Motor neuron (in vitro differentiated cells): ENCODE data around the gene MAP2K3. TPM values are rescaled to one million over a fixed set of nuclear protein-coding genes. Genes with fewer than 3 reads are reported as not detected.
A peak's percentile ranks its signal among the peaks of the same experiment; 100 is the strongest.

ENCODE experiments used
- ATAC-seq, 8 experiments: fragments of 200-7000 bp; cut with Tn5 transposase; replicated peaks in 6 of 8; 2 replicates each; pipeline ENCODE4 v1.8.0; 2021; ENCODE audit warnings: mild to moderate bottlenecking in 8 of 8, moderate library complexity in 8 of 8
- H3K27ac ChIP-seq, 2 donors: fragments of 250-450 bp; sonication (Bioruptor Pico); 2 replicates each; pipeline ENCODE4 v1.9.0; 2021; ENCODE audit warnings: antibody characterized with exemption in 2 of 2, mild to moderate bottlenecking in 2 of 2, moderate library complexity in 1 of 2
- H3K4me1 ChIP-seq, 2 donors: fragments of 250-450 bp; sonication (Bioruptor Pico); replicated peaks in 1 of 2; 2 replicates each; pipeline ENCODE4 v1.6.1; 2021; ENCODE audit warnings: antibody characterized with exemption in 2 of 2, mild to moderate bottlenecking in 2 of 2, moderate library complexity in 1 of 2
- H3K4me3 ChIP-seq, 5 donors: fragments of 250-450 bp; sonication (Bioruptor Pico); 2 replicates each; pipeline ENCODE4 v1.9.0; 2021; ENCODE audit warnings: antibody characterized with exemption in 5 of 5, mild to moderate bottlenecking in 5 of 5, moderate library complexity in 4 of 5
- WGBS, 10 experiments: fragments of 450-650 bp; shearing (Covaris generic); methylation state at CpG; one replicate each; pipeline ENCODE4 v1.0.0; 2022; 5-methylcytosine and 5-hydroxymethylcytosine counted together
- in situ Hi-C, 9 experiments: fragments of 400-800 bp; cut with MboI; loops; one replicate each; pipeline ENCODE4 v1.15.0; 2021; ENCODE audit warnings: low sequenced_read_pairs in 9 of 9, low pct_unique_long_range_greater_than_20kb in 2 of 9; ENCODE audit not compliant: unreplicated experiment in 9 of 9
- total RNA-seq, 8 experiments: library from RNA; unstranded; fragments of 300-600 nt; gene quantifications; 2 replicates each; pipeline versions ENCODE4 v1.2.3 to v1.2.4, GENCODE V29; 2022

Gene MAP2K3
- total RNA-seq, 8 experiments from 2014 or later: 3.8 to 41.7 (median 6.7) TPM

GRCh38 chr17:21278450-21279197 is 5.9 kb upstream of the MAP2K3 start:
- no peak for ATAC-seq
- Histone ChIP-seq H3K27ac (no peak overlapping the region), H3K4me1 (peaks cover 3% of the 10 kb centered on the region in 2 donors), H3K4me3 (no peak overlapping the region)
- 53 to 79% (median 69%) methylated on average over 2 to 6 of the region's 8 CpGs; no CpG with 5 or more reads in 4 of the 10 experiments for WGBS, 10 experiments
- in situ Hi-C loops: loop anchor here in 1 of 9 experiments (25.0 kb wide), 1 partner anchor 234 kb away; no protein-coding TSS in a partner anchor

- in situ Hi-C loops: loop anchor here in 1 of 9 experiments (25.0 kb wide), 1 partner anchor 233 kb away; no protein-coding TSS in a partner anchor
- no peak for ATAC-seq
- peaks cover 3% of the 10 kb centered on the region in 2 donors for H3K4me1 ChIP-seq
- 40 to 84% (median 65%) methylated on average over 1 to 5 of the region's 6 CpGs; no CpG with 5 or more reads in 3 of the 10 experiments for WGBS, 10 experiments
- no peak overlapping the region for H3K27ac ChIP-seq
- no peak overlapping the region for H3K4me3 ChIP-seq
Observed at GRCh38 chr17:21279198-21279535, 5.3 kb upstream of the MAP2K3 start.

GRCh38 chr17:21279582-21279981 is 4.9 kb upstream of the MAP2K3 start:
- H3K4me1 ChIP-seq: peaks cover 3% of the 10 kb centered on the region in 2 donors
- WGBS, 10 experiments: 52 to 68% methylated on average over 3 of the region's 6 CpGs; no CpG with 5 or more reads in 8 of the 10 experiments
- no peak overlapping the region for H3K27ac ChIP-seq
- H3K4me3 ChIP-seq: no peak overlapping the region
- ATAC-seq: no peak
- in situ Hi-C loops: loop anchor here in 1 of 9 experiments (25.0 kb wide), 1 partner anchor 233 kb away; no protein-coding TSS in a partner anchor

GRCh38 chr17:21280081-21280518 is 4.4 kb upstream of the MAP2K3 start:
- no peak overlapping the region for H3K4me3 ChIP-seq
- peak; percentile 21 to 49 (median 26) for ATAC-seq
- peaks cover 1 to 3% of the 10 kb centered on the region in 2 donors for H3K4me1 ChIP-seq
- 0 to 80% (median 27%) methylated on average over 1 to 4 of the region's 10 CpGs; no CpG with 5 or more reads in 3 of the 10 experiments for WGBS, 10 experiments
- in situ Hi-C loops: loop anchor here in 1 of 9 experiments (25.0 kb wide), 1 partner anchor 232 kb away; no protein-coding TSS in a partner anchor
- no peak overlapping the region for H3K27ac ChIP-seq

GRCh38 chr17:21282231-21282630 is 2.3 kb upstream of the MAP2K3 start:
- H3K4me3 ChIP-seq: no peak overlapping the region
- WGBS, 10 experiments: 22 to 80% (median 48%) methylated on average over 1 to 3 of the region's 5 CpGs; no CpG with 5 or more reads in 6 of the 10 experiments
- H3K4me1 ChIP-seq: peaks cover 11 to 15% of the 10 kb centered on the region in 2 donors
- H3K27ac ChIP-seq: no peak overlapping the region
- ATAC-seq: peak in 1 of 8 experiments; percentile 0
- in situ Hi-C loops: loop anchor here in 1 of 9 experiments (25.0 kb wide), 1 partner anchor 230 kb away; no protein-coding TSS in a partner anchor

- in situ Hi-C loops: loop anchor here in 1 of 9 experiments (25.0 kb wide), 1 partner anchor 229 kb away; no protein-coding TSS in a partner anchor
- 60 to 100% (median 87%) methylated on average over 1 to 2 of the region's 5 CpGs; no CpG with 5 or more reads in 4 of the 10 experiments for WGBS, 10 experiments
- no peak for ATAC-seq
- Histone ChIP-seq H3K4me3 (no peak overlapping the region), H3K27ac (no peak overlapping the region), H3K4me1 (peaks cover 11 to 15% of the 10 kb centered on the region in 2 donors)
Observed at GRCh38 chr17:21282850-21283249, 1.7 kb upstream of the MAP2K3 start.

GRCh38 chr17:21283482-21284318 is 811 bp upstream of the MAP2K3 start:
- Histone ChIP-seq H3K4me3 (peak overlapping the region; percentile 32 to 78 (median 66)), H3K4me1 (peaks cover 11 to 15% of the 10 kb centered on the region in 2 donors), H3K27ac (no peak overlapping the region)
- in situ Hi-C loops: loop anchor here in 1 of 9 experiments (25.0 kb wide), 1 partner anchor 229 kb away; no protein-coding TSS in a partner anchor
- peak in 2 of 8 experiments; percentile 4 to 5 for ATAC-seq
- WGBS, 10 experiments: 33 to 90% (median 73%) methylated on average over 2 to 5 of the region's 49 CpGs; no CpG with 5 or more reads in 3 of the 10 experiments

- in situ Hi-C loops: loop anchor here in 1 of 9 experiments (25.0 kb wide), 1 partner anchor 227 kb away; no protein-coding TSS in a partner anchor
- Histone ChIP-seq H3K4me1 (peaks cover 11 to 15% of the 10 kb centered on the region in 2 donors), H3K4me3 (peak overlapping the region; percentile 66 to 78 (median 74)), H3K27ac (no peak overlapping the region)
- WGBS, 10 experiments: 0 to 20% (median 6%) methylated on average over 2 to 7 of the region's 16 CpGs; no CpG with 5 or more reads in 2 of the 10 experiments
- ATAC-seq: no peak
Observed at GRCh38 chr17:21285164-21286065, 904 bp downstream of the MAP2K3 start.

GRCh38 chr17:21286066-21286770 is 1.7 kb downstream of the MAP2K3 start:
- WGBS, 10 experiments: 0 to 17% (median 0%) methylated on average over 1 to 6 of the region's 16 CpGs; no CpG with 5 or more reads in 5 of the 10 experiments
- peak overlapping the region; percentile 66 to 78 (median 74) for H3K4me3 ChIP-seq
- ATAC-seq: peak; percentile 5 to 47 (median 20)
- no peak overlapping the region for H3K27ac ChIP-seq
- in situ Hi-C loops: loop anchor here in 1 of 9 experiments (25.0 kb wide), 1 partner anchor 226 kb away; no protein-coding TSS in a partner anchor
- peaks cover 11 to 15% of the 10 kb centered on the region in 2 donors for H3K4me1 ChIP-seq

GRCh38 chr17:21286909-21287702 is 2.6 kb downstream of the MAP2K3 start:
- 0 to 100% (median 88%) methylated on average over 1 to 4 of the region's 9 CpGs; no CpG with 5 or more reads in 6 of the 10 experiments for WGBS, 10 experiments
- no peak for ATAC-seq
- in situ Hi-C loops: loop anchor here in 1 of 9 experiments (25.0 kb wide), 1 partner anchor 225 kb away; no protein-coding TSS in a partner anchor
- peak overlapping the region in 3 of 5 donors; percentile 66 to 78 (median 74) for H3K4me3 ChIP-seq
- no peak overlapping the region for H3K27ac ChIP-seq
- peaks cover 11 to 15% of the 10 kb centered on the region in 2 donors for H3K4me1 ChIP-seq
